ENCODE measurements around the gene NRBF2.
A peak's percentile ranks its signal among the peaks of the same experiment; 100 is the strongest.
"Not testable (repeated sequence)": the region's sequence is repeated elsewhere in the genome, so short reads cannot be mapped to it uniquely, and the experiment has no call there.

Gene NRBF2

DNA sequence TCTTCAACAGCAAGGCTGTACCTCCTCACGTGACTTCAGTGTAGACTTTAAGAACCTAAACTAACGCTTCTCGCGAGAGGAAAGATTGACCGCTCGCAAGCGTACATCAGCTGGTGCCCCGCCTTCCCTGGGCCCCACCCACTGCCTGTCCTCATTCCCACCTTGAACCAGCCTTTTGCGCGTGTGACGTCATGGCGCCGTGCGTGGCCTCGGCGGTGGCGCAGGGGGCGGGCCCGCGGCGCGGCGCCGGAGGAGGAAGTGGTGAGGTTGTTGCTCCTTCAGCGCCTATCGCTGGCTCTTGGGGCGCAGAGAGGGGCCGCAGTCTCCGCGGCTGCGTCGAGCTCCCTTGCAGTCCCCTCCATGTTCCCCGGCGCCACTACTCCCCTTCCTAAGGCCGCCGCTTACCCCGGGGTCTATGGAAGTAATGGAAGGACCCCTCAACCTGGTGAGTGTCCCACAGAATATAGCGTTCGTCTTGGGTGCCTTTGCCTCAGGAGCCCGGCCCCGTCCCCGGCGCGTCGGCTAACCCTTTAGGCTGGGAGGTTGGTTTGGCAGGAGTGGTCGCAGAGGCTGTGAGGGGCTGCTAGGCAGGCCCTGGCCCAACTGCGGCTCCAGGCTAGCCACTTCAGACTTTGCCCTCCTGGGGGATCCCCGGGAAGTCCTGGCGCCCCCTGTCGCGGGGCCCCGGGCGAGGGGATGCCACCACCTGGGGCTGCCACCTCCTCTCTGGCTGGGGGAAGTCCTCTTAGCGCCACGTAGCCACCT lies at the start of gene NRBF2:
Gene NRBF2, plus strand, starts transcription at position 273 of the 765 bp plus-strand sequence. Its CDS starts 143 bp downstream, at position 416.
- DNase-seq (ENCODE audit: low read depth): peak; percentile 82

DNA sequence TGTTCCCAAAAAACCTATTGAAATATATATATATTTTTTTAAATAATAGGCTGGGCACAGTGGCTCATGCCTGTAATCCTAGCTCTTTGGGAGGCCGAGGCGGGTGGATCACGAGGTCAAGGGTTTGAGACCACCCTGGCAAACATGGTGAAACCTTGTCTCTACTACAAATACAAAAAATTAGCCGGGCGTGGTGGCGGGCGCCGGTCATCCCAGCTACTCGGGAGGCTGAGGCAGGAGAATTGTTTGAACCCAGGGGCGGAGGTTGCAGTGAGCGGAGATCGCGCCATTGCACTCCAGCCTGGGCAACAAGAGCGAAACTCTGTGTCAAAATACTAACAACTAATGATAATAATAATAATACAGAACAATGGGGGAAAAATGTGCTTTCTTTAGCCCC lies 49.7 kb upstream of the NRBF2 start:
- not testable (repeated sequence) for DNase-seq (ENCODE audit: low read depth)

DNA sequence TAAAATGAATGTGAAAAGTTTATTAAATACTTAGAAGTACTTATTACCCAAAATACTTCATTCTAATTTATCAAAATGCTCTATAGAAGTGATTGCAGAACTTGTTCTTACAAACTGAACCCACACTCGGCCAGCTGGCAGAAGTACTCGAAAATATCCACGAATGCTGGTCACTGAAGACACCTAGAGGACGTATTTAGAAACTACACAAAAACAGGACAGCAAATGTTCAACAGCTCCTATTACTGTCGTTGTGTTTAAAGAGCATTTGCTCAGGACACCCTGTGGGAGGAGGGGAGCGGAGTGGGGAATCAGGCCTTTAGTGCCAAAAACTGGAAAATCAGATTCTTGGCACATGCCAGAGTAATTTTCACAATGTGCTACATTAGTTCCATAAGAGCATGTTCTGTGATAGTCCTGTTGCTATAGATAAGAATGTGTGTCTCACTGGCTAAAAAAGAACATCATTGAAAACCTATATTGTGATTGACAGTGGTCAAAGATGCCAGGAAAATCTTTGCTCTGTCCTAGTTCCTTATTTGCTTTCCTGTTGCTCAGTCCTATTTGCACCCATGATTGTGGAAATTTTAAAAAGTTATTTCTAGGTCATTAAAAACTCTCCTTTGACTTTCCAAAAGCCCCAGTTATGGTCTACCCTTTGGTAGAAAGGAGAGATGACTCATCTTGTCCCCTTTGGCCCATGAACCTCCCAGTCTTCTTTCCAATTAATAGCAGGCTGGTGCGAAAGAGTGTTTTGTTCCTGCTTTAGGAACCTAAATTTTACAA lies 49.0 kb upstream of the NRBF2 start:
- peak; percentile 49 for DNase-seq (ENCODE audit: low read depth)

DNA sequence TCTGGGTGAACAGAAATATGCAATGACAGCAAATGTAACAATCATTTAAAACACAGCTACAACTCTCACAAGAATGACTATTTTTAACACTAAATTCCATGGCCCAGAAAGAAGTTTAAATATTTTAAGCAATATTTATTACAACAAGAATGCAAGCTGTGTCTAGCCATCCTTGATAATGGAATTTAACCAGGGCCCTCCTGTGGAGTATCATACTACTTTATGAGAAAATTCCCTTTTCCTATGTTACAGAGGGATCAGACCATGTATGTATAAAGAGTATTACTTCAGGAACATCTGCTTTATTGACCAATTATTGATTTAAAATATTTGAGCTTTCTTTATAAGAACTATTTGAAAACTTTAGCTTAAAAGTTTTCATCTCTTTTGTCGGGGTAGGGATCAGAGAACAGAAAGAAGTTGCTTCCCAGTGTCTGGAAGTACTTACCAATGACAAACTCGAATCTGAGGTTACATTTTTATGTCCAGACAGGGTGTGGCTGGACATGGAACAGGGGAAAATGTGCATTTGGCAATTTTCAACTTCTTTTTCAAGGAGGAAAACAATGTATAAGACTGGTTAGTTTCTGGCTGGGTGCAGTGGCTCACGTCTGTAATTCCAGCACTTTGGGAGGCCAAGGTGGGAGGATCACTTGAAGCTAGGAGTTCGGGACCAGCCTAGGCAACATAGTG lies 48.3 kb upstream of the NRBF2 start:
- peak; percentile 34 for DNase-seq (ENCODE audit: low read depth)

DNA sequence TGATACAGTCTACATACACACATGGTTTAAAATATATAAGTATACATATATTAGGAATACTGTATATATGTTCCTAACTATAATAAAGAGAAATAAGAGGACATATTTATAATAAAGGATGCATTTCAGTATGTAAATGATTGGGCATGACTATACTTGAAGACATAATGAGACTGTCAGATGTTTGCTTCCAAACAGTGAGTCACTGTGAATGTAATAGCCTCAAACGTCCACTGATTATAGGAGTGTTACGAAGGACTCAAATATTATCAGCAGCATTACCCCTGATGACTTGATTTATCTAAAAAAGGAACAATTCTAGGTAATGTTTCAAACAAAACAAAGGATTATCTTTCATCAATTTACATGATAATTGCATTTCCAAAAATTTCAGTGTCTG lies 39.9 kb upstream of the NRBF2 start:
- DNase-seq (ENCODE audit: low read depth): no peak

DNA sequence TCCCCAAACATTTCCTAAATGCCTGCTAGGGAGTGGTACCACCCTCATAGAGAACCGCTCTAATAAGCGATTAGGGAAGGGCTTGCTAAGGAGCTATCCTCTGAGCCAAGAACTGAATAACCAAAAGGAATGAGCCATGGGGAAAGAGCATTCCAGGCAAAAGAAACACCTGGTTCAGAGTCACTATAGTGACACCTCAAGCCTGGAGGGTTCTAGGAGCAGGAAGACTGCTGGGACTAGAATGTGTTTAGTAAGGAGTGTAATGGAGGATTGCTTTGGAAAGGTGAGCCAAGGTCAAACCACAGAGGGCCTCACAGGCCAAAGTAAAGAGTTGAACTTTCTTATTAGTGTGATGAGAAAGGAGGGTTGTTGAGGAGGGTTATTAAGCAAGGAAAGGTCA lies 38.7 kb upstream of the NRBF2 start:
- no peak for DNase-seq (ENCODE audit: low read depth)

DNA sequence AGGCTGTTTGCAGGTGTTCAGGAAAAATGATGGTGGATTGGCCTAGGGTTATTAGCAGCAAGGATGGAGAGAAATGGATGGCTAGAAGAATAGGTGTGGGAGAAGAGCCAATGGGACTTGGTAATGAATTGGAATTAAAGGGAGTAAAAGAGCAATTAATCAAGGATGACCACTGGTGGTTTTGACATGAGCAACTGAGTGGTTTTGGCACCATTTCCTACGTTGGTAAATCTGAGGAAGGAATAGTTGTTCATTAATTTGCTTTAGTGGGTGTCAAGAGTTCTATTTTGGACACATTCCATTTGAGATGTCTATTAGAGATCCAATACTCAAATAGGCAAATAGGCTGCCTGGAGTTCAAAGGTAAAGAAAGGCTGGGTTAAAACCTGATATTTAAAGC lies 38.2 kb upstream of the NRBF2 start:
- DNase-seq (ENCODE audit: low read depth): no peak

DNA sequence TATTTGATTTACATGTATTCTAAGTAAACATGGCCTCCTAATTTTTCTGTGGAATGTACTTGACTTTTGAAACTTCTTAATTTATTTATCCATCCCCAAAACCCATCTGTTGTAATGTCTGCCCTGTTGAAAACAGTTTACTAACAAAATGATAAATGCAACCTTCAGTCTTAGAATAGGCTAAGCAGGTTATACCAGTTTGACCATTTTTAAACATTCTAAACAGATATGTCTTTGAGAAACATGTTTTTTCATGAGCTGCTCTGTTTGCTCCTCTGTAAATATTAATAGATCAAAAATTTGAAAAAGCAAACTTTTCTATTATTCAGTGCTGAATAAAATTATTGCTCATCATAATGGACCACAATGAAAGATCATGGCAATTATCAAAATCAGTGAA lies 33.4 kb upstream of the NRBF2 start:
- no peak for DNase-seq (ENCODE audit: low read depth)

DNA sequence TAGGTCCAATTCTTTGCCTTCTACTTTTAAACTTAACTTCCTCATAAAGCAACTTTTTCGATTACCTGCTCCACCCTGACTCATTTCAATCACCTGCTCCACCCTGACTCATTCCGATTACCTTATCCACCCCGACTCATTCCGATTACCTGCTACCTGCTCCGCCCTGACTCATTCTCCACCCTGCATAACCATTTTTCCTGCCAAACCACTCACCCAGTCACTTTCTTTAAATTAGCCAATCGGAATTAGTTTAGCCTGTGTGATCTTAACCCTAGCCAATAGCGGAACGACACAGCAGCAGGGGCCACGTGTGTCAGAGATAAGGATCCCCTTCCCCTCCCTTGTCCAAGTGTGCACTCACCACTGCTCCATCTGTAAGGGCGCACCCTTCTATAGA lies 32.0 kb upstream of the NRBF2 start:
- DNase-seq (ENCODE audit: low read depth): not testable (repeated sequence)

DNA sequence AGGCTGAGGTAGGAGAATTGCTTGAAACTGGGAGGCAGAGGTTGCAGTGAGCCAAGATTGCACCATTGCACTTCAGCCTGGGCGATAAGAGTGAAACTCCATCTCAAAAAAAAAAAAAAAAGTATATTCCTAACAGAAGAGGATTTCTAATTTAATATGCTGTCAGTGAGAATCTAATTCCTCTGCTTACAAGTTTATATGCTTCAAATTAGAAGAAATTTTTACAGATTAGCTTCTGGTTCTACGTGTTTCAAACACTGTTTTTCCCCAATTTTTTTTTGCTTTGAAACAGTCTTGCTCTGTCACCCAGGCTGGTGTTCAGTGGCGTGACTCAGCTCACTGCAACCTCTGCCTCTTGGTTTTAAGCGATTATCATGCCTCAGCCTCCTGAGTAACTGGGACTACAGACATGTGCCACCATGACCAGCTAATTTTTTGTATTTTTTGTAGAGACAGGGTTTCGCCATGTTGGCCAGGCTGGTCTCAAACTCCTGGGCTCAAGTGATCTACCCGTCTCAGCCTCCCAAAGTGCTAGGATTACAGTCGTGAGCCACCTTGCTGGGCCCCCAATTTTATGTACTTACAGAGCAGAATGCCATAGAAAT lies 30.7 kb upstream of the NRBF2 start:
- not testable (repeated sequence) for DNase-seq (ENCODE audit: low read depth)

DNA sequence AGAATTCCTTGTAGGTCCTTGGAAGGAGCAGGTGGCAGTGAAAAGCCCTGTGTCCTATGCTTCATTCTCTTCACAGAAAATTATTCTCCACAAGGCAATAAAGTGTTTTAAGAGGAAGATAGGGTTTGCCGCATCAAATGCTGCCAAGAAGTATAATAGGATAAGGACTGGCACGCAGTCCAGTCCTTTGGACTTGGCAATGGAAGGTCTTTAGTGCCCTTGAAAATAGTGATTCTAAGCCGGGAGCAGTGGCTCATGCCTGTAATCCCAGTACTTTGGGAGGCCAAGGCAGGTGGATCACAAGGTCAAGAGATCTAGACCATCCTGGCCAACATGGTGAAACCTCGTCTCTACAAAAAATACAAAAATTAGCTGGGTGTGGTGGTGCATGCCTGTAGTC lies 29.9 kb upstream of the NRBF2 start:
- not testable (repeated sequence) for DNase-seq (ENCODE audit: low read depth)

DNA sequence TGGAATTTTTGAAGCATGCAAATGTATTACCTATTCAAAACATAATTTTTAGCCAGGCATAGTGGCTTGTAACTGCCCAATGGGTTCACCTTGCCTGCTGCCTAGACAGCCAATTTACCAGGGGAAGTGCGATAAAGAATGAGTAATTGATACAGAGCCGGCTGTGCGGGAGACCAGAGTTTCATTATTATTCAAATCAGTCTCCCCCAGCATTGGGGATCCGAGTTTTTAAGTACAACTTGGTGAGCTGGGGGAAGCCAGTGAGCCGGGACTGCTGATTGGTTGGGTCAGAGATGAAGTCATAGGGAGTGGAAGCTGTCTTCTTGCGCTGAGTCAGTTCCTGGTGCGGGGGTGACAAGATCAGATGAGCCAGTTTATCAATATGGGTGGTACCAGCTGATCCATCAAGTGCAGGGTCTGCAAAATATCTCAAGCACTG lies 29.1 kb upstream of the NRBF2 start:
- no peak for DNase-seq (ENCODE audit: low read depth)

DNA sequence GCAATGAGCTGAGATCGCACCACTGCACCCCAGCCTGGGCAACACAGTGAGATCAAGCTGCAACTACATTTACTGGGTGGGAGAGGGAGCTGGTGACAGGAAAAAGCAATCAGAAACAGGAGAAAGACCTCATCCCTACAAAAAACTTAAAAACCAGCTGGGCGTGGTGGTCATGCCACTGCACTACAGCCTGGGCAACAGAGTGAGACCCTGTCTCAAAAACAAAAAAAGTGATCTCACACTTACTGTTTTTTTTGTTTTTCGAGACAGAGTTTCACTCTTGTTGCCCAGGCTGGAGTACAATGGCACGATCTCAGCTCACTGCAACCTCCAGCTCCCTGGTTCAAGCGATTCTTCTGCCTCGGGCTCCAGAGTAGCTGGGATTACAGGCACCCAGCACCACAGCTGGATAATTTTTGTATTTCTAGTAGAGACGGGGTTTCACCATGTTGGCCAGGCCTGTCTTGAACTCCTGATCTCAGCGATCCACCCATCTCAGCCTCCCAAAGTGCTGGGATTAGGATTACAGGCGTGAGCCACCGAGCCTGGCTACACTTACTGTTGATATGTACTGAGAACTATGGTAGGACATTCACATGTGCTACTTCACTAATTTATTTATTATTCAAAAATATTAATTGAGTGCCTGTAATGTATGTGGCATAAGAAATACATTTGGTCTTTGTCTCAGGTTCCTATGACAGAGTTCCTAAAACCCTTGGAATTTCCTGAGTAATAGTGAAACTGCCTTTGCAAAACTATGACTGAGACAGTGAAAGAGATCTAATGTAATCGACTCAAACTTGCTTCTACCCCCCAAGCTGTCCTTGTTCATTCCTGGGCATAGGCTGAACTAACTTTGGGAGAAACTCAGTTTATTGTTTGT lies 27.7 kb upstream of the NRBF2 start:
- no peak for DNase-seq (ENCODE audit: low read depth)

DNA sequence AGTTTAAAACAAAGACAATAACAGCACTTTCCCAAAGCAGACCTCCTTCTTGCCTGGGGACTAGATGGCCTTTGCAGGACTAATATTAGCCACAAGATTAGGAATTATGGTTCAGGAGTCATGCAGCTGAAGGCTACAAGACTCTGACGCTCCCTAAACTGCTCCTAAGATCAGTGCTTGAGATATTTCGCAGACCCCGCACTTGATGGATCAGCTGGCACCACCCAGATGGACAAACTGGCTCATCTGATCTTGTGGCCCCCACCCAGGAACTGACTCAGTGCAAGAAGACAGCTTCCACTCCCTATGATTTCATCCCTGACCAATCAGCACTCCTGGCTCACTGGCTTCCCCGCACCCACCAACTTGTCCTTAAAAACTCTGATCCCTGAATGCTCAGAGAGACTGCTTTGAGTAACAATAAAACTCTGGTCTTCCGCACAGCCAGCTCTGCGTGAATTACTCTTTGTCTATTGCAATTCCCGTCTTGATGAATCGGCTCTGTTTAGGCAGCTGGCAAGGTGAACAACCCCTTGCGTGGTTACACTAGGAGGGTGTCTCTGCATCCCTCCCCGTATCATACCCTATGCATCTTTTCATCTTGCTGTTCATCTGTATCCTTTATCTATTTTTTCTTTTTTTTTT lies 26.9 kb upstream of the NRBF2 start:
- DNase-seq (ENCODE audit: low read depth): no peak

DNA sequence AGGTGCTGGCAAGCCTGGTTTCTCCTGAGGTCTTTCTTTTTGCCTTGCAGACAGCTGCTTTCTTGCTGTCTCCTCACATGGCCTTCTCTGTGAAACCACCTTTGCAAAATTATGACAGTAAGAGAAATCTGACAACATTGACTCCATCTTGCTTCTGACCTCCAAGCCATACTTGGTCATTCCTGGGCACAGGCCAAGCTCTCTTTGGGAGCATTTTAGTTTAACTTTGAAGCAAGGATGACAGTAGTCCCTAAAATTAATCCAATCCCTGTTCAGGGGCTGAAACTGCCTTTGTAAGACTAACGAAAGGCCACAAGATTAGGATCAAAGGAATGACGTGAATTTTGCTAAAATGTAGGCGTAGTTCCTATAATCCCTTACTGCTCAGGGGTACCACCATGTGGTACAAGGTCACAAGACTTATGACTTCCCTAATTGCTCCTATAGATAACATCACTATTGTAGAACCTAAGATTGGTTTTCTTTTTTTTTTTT lies 25.1 kb upstream of the NRBF2 start:
- DNase-seq (ENCODE audit: low read depth): no peak

DNA sequence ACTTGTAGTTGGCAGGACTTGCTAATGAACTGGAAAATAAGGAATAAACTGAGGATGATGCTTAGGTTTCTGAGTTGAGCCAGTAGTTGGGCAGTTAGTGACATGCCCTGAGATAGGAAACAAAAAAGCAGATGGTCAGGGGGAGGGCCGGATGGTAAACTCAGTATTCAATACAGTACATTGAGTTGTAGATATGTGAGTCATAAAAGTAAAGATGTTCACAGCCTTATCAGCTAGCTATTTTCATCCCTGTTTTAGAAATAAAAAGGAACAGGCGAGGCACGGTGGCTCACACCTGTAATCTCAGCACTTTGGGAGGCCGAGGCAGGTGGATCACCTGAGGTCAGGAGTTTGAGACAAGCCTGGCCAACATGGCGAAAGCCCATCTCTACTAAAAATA lies 22.2 kb upstream of the NRBF2 start:
- no peak for DNase-seq (ENCODE audit: low read depth)

DNA sequence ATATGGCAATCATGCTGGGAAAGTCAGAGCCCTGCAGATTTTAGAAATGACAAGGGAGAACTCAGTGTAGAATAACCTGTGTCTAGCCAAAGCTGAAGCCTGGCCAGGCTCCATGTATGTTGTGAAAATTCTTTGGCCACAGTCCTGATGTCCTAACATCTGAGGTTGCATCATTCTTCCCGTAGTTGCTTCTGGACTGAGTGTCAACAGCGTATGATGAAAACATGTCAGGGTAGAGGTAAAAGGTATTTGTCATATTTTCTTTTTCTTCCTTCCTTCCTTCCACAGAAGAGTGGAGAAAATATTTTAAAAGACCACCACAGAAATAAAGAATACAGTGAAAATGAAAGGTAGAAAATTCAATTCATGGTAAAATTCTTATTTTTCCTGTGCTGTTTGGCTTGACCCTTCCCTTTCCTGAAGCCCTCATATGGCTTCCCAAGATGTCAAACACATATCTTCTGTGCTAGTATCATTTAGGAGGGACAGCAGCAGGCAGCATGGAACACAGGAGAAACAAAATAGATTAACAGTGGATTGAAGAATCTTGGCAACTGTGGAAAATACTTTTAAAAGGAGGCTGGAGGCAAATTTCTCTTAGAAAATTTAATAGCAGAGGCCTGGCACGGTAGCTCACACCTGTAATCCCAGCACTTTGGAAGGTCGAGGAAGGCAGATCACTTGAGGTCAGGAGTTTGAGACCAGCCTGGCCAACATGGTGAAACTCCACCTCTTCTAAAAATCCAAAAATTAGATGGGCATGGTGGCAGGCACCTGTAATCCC lies 18.9 kb upstream of the NRBF2 start:
- peak; percentile 75 for DNase-seq (ENCODE audit: low read depth)

DNA sequence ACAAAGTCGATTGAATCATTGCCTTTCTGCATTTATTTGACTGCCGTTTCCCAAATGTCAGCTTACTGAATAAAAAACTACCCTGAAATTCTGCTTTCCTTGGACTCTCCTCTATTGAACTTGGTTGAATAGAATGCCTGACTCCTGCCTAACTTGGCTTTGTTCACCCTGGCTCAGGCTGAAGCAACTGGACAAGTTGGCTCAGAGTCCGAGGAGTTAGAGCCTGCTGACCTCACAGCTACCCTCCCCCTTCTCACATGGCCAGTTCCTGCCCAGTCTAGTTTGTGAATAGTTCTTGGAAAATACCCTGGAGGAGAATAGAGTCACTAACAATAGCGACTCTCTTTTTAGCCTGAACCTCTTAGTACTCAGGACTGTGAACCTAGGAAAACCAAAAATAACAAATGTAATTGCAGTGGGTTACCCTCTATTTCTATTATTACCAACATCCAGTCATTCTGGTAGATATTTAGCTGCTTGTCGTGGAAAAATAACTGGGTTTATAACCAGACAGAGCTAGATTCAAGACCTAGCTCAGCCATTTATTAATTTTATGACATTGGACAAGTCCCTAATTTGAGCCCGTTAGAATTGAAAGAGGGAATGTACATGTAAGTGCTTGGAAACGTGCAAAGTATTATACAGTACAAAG lies 17.3 kb upstream of the NRBF2 start:
- DNase-seq (ENCODE audit: low read depth): peak; percentile 83

DNA sequence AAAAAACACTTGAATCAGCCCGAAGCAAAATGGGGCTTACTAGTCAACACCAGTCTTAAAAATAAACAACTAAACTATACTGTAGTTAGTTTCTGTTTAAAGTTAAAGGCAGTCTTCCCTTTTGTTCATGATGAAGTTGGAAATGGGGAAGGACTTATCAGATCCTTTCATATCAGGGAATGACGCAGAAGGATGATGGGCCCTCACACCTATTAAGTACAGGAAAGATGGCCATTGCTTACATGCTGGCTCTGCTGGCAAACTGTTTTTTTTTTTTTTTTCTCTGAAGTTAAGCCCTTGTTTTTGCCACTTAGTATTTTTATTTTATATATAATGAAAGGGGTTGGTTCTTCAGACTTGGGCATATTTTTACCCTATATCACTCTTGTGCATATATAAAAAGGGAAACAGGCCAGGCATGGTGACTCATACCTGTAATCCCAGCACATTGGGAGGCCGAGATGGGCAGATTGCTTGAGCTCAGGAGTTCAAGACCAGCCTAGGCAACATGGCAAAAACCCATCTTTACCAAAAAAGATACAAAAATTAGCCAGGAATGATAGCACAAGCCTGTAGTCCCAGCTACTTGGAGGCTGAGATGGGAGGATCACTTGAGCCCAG lies 16.6 kb upstream of the NRBF2 start:
- no peak for DNase-seq (ENCODE audit: low read depth)
